Skin epidermis (tissue), 12 donors: ENCODE measurements around the gene RBL1.
"Not testable (repeated sequence)": the region's sequence is repeated elsewhere in the genome, so short reads cannot be mapped to it uniquely, and the experiment has no call there.

Experiments
- H3K27ac ChIP-seq, 21 experiments: fragments of 200-600 bp; sonication (generic) in 11 of 21; one replicate each; pipeline ENCODE4 v1.5.0; 2020; ENCODE audit warnings: mild to moderate bottlenecking in 3 of 21, inconsistent platforms in 2 of 21, moderate library complexity in 2 of 21
- H3K4me3 ChIP-seq, 7 experiments: fragments of 200-600 bp; sonication (generic) in 2 of 7; one replicate each; pipeline ENCODE4 v1.5.0; 2020; ENCODE audit warnings: inconsistent platforms in 2 of 7, mild to moderate bottlenecking in 2 of 7, moderate library complexity in 1 of 7

Gene RBL1

GRCh38 chr20:37095599-37096414 lies at the start of gene RBL1:
TSS of gene RBL1 (minus strand) at chr20:37095997. CDS start at chr20:37095928, 69 bp downstream.
- Histone ChIP-seq H3K4me3 (peak within 1 kb of the TSS; percentile 74 to 97 (median 83)), H3K27ac (peak within 1 kb of the TSS; percentile 64 to 89 (median 84))

GRCh38 chr20:37144856-37145404 lies 49.1 kb upstream of the RBL1 start:
- H3K27ac ChIP-seq = no peak overlapping the region
- H3K4me3 ChIP-seq = no peak overlapping the region

- Histone ChIP-seq H3K4me3 (no peak overlapping the region), H3K27ac (no peak overlapping the region)
These were observed 46.9 kb upstream of the RBL1 start for GRCh38 chr20:37142708-37143107.

GRCh38 chr20:37137547-37137946 lies 41.8 kb upstream of the RBL1 start:
- Histone ChIP-seq H3K4me3 (no peak overlapping the region), H3K27ac (no peak overlapping the region)

- no peak overlapping the region for H3K27ac ChIP-seq
- no peak overlapping the region for H3K4me3 ChIP-seq
These were observed 38.2 kb upstream of the RBL1 start for GRCh38 chr20:37133952-37134351.

- Histone ChIP-seq H3K27ac (no peak overlapping the region), H3K4me3 (no peak overlapping the region)
These were observed 35.7 kb upstream of the RBL1 start for GRCh38 chr20:37131486-37131885.

GRCh38 chr20:37128803-37129202 lies 33.0 kb upstream of the RBL1 start:
- Histone ChIP-seq H3K27ac (no peak overlapping the region), H3K4me3 (no peak overlapping the region)

- H3K27ac ChIP-seq = not testable (repeated sequence)
These were observed 30.5 kb upstream of the RBL1 start for GRCh38 chr20:37126290-37126689.

GRCh38 chr20:37123441-37123840 lies 27.6 kb upstream of the RBL1 start:
- Histone ChIP-seq H3K4me3 (no peak overlapping the region), H3K27ac (no peak overlapping the region)

More at GRCh38 chr20:37126290-37126689, 30.5 kb upstream of the RBL1 start:
- not testable (repeated sequence) for H3K4me3 ChIP-seq

GRCh38 chr20:37120497-37120896 lies 24.7 kb upstream of the RBL1 start:
- no peak overlapping the region for H3K27ac ChIP-seq

GRCh38 chr20:37119356-37120036 lies 23.7 kb upstream of the RBL1 start:
- no peak overlapping the region for H3K27ac ChIP-seq
- no peak overlapping the region for H3K4me3 ChIP-seq

More at GRCh38 chr20:37120497-37120896, 24.7 kb upstream of the RBL1 start:
- no peak overlapping the region for H3K4me3 ChIP-seq

- Histone ChIP-seq H3K4me3 (no peak overlapping the region), H3K27ac (no peak overlapping the region)
These were observed 18.2 kb upstream of the RBL1 start for GRCh38 chr20:37114012-37114411.

GRCh38 chr20:37111926-37112455 lies 16.2 kb upstream of the RBL1 start:
- Histone ChIP-seq H3K27ac (no peak overlapping the region), H3K4me3 (no peak overlapping the region)

- H3K27ac ChIP-seq = no peak overlapping the region
These were observed 12.9 kb upstream of the RBL1 start for GRCh38 chr20:37108676-37109075.

GRCh38 chr20:37102571-37102970 lies 6.8 kb upstream of the RBL1 start:
- Histone ChIP-seq H3K4me3 (no peak overlapping the region), H3K27ac (no peak overlapping the region)

More at GRCh38 chr20:37108676-37109075, 12.9 kb upstream of the RBL1 start:
- no peak overlapping the region for H3K4me3 ChIP-seq

GRCh38 chr20:37096415-37097041 lies 731 bp upstream of the RBL1 start:
- H3K27ac ChIP-seq = peak overlapping the region in 14 of 21 experiments; percentile 64 to 89 (median 84)

GRCh38 chr20:37095108-37095598 lies 644 bp downstream of the RBL1 start:
- H3K4me3 ChIP-seq = peak overlapping the region; percentile 74 to 97 (median 83)
- peak overlapping the region in 20 of 21 experiments; percentile 64 to 89 (median 84) for H3K27ac ChIP-seq

More at GRCh38 chr20:37096415-37097041, 731 bp upstream of the RBL1 start:
- H3K4me3 ChIP-seq = peak overlapping the region; percentile 74 to 97 (median 83)

- Histone ChIP-seq H3K4me3 (no peak overlapping the region), H3K27ac (no peak overlapping the region)
These were observed 5.4 kb downstream of the RBL1 start for GRCh38 chr20:37090407-37090806.

- peak overlapping the region in 2 of 21 experiments; percentile 9 to 57 for H3K27ac ChIP-seq
- H3K4me3 ChIP-seq = no peak overlapping the region
These were observed 14.0 kb downstream of the RBL1 start for GRCh38 chr20:37081717-37082289.
